HG03135 (cell line): ENCODE measurements around the gene LRRC8D.
A peak's percentile ranks its signal among the peaks of the same experiment; 100 is the strongest.

Experiments
- ATAC-seq: cut with Tn5 transposase; IDR thresholded peaks from one replicate; pipeline ENCODE4 v1.9.1; 2021; ENCODE audit warnings: mild to moderate bottlenecking, moderate library complexity; ENCODE audit not compliant: unreplicated experiment

Gene LRRC8D

DNA sequence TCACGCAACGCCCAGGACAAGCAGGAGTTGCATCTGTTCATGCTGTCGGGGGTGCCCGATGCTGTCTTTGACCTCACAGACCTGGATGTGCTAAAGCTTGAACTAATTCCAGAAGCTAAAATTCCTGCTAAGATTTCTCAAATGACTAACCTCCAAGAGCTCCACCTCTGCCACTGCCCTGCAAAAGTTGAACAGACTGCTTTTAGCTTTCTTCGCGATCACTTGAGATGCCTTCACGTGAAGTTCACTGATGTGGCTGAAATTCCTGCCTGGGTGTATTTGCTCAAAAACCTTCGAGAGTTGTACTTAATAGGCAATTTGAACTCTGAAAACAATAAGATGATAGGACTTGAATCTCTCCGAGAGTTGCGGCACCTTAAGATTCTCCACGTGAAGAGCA lies 113.6 kb downstream of the LRRC8D start:
- no peak for ATAC-seq

DNA sequence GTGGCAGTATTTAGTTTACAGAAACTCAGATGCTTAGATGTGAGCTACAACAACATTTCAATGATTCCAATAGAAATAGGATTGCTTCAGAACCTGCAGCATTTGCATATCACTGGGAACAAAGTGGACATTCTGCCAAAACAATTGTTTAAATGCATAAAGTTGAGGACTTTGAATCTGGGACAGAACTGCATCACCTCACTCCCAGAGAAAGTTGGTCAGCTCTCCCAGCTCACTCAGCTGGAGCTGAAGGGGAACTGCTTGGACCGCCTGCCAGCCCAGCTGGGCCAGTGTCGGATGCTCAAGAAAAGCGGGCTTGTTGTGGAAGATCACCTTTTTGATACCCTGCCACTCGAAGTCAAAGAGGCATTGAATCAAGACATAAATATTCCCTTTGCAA lies 114.4 kb downstream of the LRRC8D start:
- no peak for ATAC-seq

DNA sequence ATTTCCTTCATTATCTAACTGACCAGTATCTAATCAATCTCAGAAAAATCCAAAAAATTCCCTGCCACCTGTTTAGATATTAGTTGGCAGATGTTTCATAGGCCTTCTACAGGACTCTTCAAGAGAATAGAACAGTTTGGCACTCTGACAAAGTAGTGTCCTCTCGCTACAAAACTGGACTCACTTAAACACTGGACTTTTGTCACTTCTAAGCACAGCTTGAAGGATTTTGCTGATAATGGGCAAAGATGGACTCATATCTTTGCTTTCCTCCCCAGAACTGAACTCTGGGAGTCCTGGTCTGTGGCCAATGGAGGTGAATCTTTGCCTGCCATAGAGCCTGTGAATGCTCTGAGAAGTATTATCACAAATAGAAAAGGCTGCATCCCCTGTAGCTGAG lies 115.9 kb downstream of the LRRC8D start:
- no peak for ATAC-seq

DNA sequence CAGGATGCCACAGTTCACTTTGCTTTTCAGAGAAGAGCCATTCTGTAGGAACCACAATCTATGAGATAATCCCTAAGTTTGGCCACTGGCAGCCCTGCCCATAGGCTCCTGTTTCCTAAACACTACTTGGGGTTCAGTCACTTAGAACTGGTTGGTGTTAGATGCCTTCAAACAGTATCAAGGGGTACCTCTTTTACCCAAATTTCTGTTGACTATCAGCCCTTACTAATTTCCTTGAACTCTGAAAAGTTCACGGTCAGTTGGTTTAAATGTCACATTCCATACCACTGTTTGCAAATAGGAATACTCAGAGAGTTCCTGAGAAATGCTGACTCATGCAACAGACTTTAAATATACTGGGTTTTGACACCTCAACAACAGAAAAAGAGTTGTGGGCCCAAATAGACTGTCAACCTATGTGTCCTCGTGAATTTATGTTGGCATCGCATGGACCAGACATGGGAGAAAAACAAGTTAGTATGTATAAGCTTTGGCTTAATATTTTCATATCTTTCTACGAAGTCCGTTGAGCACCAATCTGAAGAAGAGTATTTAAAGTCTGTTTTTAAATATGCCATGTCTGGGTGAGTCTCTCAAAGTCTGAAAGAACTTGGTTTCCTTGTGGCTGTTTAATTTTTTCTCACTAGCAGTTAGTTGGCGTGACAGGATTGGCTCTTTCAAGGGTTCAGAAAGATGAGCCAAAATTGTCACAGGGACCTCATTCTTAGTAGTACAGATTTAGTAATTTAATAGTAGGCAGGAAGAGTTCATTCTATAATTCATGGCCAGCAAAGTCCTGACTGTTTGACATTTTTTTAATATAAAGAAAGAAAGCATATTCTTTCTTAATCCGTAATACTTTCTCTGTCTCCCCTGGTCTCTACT lies 117.6 kb downstream of the LRRC8D start:
- no peak for ATAC-seq

DNA sequence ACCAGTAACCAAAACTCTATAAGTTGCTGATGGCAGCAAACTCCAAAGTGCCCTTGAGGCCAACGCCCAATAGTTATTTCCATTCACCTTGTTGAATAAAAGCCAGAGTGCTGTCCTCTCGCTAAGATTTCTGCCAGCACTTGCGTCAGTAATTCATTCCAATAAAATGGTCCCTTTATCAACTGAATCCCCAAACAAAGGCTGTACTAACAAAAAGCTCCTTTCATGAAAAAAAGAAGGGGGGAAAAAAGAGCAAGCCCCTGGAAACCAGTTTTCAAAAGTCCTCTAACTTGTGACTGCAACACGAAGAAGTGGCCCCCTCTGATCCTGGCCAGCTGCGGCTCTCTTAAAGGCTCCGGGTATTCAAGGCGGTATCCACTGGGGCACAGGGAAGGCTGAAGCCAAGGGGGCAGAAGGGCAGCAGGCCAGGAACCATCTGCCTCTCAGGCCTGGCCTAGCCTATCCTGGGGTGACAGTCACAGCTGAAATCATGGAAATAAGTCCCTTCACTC lies 118.3 kb downstream of the LRRC8D start:
- no peak for ATAC-seq

DNA sequence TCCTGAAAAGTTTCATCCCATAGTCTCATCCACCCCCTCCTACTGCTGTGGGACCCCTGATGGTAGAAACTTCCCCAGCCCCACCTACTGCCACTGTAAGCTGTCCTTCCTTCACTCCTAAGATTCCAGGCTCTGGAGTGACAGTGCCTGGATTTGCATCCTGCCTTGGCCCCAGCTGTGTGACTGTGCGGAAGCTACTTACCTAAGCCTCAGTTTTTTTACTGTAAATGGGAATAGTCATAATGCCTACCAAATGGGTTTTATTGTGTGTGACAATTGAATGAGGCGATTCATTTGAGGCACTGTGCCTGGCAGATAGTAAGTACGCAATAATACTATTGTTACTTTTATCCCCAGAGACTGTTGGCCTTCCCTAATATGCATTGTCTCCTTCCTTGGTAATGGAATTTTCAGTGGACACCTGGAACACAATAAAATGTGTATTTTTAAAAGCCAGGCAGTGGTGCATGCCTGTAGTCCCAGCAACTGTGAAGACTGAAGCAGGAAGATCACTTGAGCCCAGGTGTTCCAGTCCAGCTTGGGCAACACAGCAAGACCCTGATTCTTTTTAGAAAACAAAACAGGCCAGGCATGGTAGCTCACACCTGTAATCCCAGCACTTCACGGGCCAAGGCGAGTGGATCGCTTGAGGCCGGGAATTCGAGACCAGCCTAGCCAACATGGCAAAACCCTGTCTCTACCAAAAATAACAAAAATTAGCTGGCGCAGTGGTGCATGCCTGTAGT lies 119.0 kb downstream of the LRRC8D start:
- ATAC-seq, result no peak

DNA sequence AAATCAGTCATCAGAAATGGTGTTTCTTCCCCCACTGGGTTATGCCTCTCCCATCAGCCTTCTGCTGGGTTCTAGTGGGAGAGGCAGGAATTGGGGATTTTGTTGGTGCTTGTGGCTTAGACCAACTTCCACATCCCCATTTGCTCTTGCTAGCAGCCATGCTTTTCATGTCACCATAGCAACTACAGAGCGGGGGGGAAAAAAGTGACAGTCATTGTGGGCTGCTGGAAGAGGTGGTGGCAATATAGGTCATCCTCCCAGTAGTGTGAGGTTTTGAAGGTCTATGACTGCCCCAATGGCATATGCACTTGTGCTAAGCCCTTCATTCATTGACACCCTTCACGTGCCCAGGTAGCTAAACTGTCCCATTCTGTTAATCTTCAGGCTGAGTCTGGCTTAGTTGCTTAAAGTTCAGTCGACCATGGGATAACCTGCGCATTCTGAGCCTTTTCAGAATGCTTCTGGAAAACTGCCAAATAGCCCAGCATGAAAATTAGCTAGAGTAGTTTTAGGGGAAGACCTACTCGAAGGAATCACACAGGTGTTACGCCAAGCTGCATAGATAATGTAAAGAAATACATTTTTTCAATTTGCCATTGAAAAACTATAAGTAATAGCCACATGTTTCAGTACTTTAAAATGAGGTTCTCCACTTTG lies 120.4 kb downstream of the LRRC8D start:
- ATAC-seq, result no peak

DNA sequence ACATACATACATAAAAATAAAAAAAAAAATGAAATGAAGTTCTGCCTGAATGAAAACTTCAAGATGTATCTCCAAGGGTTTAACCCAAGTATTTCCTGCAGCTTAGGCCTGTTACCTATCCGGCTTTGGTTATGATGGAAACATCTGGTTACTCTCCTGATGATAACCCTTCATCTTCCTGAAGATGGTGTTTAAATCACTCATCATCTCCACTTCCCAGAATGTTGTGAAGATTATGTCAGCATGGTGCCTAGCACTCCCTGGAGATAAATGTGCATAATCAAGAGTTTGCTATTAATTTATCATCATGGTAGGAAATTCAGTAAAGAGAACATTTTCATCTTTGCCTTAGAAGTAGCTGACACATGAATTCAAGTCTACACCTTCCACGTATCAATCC lies 121.2 kb downstream of the LRRC8D start:
- no peak for ATAC-seq

DNA sequence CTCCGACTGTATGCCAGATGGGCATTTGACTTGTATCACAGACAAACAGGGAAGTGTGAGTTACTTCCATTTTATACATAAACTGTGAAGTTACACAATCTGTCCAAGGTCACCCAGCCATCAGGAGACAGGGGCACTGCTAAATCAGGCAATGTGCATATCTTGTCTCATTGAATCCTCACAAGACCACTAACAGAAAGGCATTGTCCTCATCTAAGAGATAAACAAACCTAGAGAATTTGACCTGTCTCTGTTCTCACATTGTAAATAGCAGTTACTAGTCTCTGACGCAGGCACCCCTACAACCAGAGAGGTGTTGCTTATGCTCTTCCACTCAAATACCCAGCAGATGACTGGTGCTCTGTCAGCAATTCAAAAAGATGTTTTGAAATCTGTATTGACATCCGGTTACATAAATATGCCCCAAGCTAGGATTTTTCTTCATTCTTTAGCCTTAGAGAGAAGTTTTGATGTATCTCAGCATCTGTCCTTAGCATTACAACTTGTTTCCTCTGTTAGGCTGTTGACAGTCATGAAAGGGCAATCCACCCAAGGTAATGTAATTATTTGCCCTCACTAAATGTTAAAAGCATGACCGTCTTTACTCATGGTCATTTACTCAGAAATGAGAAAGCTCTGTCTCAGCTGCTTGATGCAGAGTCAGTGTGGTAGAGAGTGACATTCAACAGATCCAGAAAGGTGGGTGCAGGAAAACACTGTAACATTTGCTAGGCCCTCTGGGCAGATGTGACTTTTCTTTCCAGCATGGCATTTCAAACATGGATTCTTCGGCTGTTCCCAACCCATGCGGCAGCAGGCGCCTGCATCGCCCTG lies 122.2 kb downstream of the LRRC8D start:
- no peak for ATAC-seq

DNA sequence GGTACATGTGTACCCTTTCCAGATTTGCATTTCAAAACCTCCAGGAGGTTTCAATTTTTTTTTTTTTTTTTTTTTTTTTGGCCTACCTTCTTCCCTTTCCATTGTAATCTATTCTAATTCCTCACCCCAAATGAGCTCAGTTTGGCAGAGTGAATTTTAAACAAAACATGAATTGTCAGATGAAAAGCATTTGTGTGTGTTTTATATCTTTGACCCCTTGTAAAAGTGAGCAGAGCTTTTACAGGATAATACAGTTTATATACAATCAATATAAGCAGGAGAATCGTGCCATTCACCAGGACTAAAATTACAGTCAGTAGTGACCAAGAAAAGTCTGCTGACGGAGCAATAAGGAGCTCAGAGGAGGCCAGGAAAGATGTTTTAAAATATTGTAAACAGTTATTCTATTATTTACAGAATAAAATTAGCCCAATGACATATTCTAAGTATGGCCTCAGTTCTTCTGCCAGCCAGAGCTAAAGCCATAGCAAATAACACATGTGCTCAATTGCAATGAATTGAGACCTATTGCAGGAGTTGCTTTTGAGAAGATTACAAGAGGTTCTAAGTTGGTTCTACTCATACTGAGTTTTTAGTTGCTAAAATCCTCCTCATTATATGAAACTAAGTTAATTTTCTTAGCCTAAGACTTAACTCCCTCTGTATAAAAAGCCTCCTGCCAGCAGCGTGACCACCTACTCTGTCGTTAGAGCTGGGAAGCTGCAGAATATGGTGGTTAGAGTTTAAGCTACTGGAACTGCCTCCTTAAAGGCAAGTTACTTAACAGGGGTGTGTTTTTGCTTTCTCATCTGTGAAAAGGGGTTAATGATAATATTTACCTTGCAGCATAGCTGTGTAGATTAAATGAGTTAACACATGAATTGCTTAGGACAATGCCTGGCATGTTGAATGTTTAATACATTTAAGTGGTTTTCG lies 123.3 kb downstream of the LRRC8D start:
- no peak for ATAC-seq

DNA sequence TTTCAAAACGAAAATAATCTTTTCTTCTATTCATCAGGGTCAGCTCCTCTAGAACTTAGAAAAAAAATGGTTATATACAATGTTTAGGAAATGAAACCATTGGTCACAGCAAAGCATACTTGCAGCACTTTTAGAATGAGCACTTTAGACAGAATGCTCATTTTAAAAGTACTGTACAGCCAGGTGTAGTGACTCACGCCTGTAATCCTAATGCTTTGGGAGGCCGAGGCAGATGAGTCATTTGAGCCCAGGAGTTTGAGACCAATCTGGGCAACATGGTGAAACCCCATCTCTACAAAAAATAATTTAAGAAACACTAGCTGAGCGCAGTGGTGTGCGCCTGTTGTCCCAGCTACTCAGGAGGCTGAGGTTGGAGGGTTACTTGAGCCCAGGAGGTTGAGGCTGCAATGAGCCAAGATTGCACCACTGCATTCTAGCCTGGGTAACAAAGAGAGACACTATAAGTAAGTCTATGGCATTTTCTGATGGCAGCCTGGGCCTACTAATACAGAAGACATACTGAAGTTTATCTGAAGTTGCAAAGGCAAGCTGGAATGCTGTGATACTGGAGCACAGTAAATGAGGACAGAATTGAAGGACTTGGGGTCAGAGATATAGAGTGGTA lies 125.1 kb downstream of the LRRC8D start:
- ATAC-seq, result peak; percentile 54

DNA sequence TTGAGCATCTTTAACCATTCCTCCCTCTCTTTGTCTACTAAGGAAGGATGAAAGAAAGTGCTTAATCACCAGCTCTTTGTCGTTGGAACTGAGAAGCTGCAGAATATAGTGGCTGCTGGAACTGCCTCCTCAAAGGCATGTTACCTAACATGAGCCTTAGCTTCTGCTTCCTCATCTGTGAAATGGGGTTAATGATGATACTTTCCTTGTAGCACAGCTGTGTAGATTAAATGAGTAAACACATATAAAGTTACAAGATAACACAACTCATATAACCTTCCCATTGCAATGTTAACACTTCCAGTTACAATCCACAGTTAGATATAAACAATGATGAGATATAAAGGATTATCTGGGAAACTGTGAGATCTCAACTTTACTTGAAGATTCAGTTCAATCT lies 125.7 kb downstream of the LRRC8D start:
- peak; percentile 12 for ATAC-seq

DNA sequence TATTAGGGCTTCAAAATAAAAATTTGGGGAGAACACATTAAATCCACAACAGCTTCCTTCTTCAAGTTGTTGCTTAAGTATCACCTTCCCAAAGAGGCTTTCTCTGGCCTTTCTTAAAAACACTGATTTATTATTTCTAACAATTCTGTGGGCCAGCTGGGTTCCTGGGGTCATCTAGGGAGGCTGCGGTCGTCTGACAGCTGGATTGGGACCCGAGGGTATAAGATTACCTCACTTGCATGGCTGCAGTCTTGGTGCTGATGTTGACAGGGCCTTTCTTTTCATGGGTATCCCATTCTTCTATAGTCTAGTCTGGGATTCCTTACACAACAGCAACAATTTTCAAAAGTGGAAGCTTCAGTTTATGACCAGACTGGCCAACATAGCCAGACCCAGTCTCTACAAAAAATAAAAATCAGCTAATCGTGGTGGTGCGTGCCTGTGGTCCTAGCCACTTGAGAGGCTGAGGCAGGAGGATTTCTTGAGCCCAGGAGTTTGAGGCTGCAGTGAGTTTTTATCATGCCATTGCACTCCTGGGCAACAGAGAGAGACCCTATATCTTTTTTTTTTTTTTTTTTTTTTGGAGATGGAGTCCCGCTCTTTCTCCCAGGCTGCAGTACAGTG lies 128.0 kb downstream of the LRRC8D start:
- ATAC-seq, result no peak

DNA sequence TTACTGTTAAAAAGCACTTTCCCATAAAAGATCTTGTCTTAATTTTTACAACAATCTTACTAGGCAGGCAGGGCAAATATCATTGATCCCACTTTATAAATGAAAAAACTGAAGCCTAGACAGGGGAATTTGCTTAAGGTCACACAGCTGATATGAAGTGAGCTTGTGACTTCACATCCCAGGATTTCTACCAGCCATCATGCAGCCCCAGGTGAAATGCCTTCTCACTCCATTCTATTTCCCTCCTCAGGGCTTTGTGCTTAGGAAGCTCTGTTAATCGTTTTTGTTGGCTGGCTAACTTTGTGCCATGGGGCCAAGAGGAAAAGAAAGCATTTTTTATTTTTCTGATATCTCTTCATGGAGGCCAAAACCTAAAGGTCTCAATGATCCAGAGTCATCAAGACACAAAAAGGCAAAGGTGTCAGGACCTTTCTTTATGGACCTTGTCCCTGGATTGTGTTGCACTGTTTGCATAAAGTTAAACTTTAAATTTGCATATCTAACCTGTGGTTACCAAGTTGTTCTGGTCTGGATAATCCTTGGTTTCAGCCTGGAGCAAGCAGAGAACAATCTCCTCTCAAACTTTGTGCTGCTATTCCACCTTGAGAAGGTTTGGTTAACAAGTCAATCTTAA lies 129.3 kb downstream of the LRRC8D start:
- no peak for ATAC-seq

DNA sequence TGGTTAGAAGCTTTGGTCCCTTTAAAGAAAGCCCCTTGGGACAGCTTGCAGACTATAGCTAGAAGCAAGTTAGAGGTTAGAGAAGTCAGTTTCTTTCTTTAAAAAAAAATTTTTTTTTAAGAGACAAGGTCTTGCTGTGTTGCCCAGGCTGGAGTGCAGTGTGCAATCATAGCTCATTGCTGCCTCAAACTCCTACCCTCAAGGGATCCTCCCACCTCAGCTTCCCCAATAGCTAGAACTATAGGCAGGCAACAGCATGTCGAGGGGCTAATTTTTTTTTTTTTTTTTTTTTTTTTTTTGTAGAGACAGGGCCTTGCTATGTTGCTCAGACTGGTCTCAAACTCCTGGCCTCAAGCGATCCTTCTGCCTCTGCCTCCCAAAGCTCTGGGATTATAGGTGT lies 129.9 kb downstream of the LRRC8D start:
- no peak for ATAC-seq

DNA sequence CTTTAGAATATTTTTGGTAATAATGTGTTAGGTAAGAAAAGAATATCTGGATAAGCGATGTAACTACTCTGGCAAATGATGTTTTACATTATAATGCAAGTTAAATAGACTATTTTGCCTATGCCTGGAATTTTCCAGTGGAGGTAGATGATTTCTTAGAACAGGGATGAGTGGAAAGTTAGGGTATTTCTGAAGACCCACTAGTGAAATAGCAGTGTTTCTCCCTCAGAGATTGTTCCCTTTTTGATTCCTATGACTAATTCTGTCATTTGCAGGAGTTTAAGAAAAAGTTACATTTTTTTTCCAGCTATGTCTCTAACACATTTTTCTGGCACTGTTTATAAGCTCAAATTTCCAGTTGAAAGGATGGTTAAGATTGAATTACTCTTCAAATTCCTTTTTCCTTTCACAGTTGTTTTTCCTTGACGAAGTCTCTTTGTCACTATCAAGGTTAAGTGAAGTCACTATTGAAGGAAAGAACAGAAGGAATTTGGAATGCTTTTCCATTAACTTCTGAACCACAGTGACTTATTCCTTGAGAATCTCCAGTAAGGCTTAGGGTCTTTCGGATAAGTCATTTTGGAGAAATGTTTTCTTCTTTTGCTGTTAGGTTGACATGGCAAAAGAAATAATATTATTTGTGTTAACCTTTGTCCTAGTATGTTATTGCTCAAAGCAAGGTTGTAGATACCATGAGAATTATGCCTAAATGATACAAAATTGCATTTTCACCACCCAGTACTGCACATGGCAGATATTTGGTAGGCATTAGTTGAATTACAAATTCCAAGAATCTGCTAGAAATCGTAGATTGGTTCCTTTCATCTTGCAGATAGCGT lies 131.2 kb downstream of the LRRC8D start:
- no peak for ATAC-seq

DNA sequence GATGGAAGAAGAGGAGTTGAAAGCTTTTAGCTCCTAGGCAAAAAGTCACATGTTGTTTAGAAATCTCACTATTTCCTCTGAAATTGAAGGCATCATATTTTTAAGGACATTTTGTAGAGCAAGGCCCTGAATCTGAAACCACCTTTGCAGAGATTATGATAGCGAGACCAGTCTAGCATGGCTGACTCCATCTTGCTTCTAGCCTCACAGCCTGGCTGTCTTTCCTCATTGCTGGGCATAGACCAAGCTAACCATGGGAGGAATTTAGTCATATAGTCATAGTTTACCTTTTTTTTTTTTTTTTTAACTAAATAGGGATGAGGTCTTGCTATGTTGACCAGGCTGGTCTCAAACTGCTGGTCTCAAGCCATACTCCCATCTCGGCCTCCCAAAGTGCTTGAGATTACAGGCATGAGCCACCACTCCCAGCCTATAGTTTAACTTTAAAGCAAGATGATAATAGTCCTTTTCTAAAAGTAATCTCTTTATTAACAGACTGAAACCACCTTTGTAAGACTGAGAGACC lies 131.8 kb downstream of the LRRC8D start:
- ATAC-seq, result no peak
